Measurements from ENCODE around the gene GEMIN2.
"Not testable (repeated sequence)": the region's sequence is repeated elsewhere in the genome, so short reads cannot be mapped to it uniquely, and the experiment has no call there.

Gene GEMIN2, protein sequence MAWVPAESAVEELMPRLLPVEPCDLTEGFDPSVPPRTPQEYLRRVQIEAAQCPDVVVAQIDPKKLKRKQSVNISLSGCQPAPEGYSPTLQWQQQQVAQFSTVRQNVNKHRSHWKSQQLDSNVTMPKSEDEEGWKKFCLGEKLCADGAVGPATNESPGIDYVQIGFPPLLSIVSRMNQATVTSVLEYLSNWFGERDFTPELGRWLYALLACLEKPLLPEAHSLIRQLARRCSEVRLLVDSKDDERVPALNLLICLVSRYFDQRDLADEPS

DNA sequence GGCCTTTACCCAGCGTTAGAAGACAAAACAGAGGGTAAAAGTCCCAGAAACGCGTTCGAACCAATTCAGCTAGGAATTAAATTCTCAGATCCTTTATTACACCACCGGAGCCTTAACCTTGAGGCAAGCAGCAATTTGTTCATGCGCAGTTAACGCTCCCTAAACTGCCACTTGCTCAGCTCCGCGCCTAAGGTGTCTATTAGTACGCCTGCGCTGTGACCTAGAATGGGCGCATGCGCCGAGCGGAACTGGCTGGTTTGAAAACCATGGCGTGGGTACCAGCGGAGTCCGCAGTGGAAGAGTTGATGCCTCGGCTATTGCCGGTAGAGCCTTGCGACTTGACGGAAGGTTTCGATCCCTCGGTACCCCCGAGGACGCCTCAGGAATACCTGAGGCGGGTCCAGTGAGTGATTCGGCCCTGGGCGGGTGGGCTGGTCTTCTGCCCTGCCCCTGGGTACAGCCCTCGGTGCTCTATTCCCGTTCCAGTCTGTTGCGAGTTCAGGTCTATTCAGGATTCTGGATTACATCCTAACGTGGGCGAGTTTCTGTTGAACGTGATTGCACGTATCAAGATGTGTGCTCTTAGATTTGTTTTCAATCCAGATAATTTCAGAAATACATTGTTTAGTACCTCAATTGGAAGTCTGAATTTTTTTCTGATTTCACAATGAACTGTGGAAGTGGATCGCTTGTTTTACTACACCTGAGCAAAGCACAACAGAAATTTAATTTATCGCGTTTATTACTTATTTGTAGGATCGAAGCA, at the start of gene GEMIN2:
TSS of gene GEMIN2 (plus strand) at position 251 of the 766 bp plus-strand sequence. CDS start at position 267, 16 bp downstream.
- peak; percentile 73 to 88 (median 85) for DNase-seq (ENCODE audit: low read depth in 2 of 3, low spot score in 2 of 3)

DNA sequence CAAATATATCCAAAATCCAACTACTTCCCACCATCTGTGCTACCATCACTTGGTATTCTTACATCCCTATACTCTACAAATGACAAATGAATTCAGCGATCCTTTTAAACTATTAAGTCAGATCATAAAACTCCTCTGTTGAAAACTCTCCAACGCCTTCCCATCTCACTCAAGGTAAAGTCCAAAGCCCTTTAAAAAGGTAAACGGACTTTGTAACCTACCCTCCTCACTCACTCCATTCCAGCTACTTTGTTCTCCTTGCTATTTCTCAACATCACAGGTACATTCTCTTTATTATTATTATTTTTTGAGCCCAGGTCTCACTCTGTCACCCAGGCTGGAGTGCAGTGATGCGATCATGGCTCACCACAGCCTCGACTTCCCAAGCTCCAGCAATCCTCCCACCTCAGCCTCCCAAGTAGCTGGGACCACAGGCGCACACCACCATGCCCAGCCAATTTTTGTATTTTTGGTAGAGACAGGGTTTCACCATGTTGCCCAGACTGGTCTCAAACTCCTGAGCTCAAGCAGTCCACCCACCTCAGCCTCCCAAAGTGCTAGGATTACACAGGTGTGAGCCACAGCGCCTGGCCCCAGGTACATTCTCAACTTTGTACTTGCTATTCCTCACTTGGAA, 44.8 kb upstream of the GEMIN2 start:
- not testable (repeated sequence) for DNase-seq (ENCODE audit: low read depth in 2 of 3, low spot score in 2 of 3)

GRCh38 chr14:39069923-39070322, 44.2 kb upstream of the GEMIN2 start:
- no peak for DNase-seq (ENCODE audit: low read depth in 2 of 3, low spot score in 2 of 3)

GRCh38 chr14:39071096-39071495, 43.0 kb upstream of the GEMIN2 start:
- no peak for DNase-seq (ENCODE audit: low read depth in 2 of 3, low spot score in 2 of 3)

GRCh38 chr14:39080886-39081285, 33.2 kb upstream of the GEMIN2 start:
- no peak for DNase-seq (ENCODE audit: low read depth in 2 of 3, low spot score in 2 of 3)

- DNase-seq (ENCODE audit: low read depth in 2 of 3, low spot score in 2 of 3) = no peak
These were observed 31.0 kb upstream of the GEMIN2 start for GRCh38 chr14:39083127-39083526.

GRCh38 chr14:39085933-39086332, 28.2 kb upstream of the GEMIN2 start:
- DNase-seq (ENCODE audit: low read depth in 2 of 3, low spot score in 2 of 3) = no peak

- no peak for DNase-seq (ENCODE audit: low read depth in 2 of 3, low spot score in 2 of 3)
These were observed 26.6 kb upstream of the GEMIN2 start for GRCh38 chr14:39087493-39087892.

GRCh38 chr14:39090548-39091111, 23.5 kb upstream of the GEMIN2 start:
- no peak for DNase-seq (ENCODE audit: low read depth in 2 of 3, low spot score in 2 of 3)

- no peak for DNase-seq (ENCODE audit: low read depth in 2 of 3, low spot score in 2 of 3)
These were observed 22.4 kb upstream of the GEMIN2 start for GRCh38 chr14:39091716-39092115.

DNA sequence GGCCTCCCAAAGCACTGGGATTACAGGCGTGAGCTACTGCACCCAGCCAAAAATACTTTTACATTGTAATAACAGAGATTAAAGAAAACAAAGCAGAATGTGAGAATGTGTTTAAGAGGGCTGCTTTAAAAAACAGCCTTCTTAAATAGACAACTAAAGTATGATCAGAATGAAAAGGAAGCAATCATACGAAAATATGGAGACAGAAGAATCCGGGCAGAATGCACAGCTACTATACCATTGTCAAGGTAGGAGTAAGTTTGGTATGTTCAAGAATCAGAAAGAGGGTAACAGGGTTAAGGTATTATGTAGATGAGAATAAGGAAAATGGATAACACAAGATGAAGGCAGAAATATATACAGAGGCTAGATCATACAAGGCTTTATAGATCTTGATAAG, 19.6 kb upstream of the GEMIN2 start:
- DNase-seq (ENCODE audit: low read depth in 2 of 3, low spot score in 2 of 3) = no peak

- DNase-seq (ENCODE audit: low read depth in 2 of 3, low spot score in 2 of 3) = no peak
These were observed 17.0 kb upstream of the GEMIN2 start for GRCh38 chr14:39097159-39097558.

GRCh38 chr14:39099215-39099614, 14.9 kb upstream of the GEMIN2 start:
- not testable (repeated sequence) for DNase-seq (ENCODE audit: low read depth in 2 of 3, low spot score in 2 of 3)

DNA sequence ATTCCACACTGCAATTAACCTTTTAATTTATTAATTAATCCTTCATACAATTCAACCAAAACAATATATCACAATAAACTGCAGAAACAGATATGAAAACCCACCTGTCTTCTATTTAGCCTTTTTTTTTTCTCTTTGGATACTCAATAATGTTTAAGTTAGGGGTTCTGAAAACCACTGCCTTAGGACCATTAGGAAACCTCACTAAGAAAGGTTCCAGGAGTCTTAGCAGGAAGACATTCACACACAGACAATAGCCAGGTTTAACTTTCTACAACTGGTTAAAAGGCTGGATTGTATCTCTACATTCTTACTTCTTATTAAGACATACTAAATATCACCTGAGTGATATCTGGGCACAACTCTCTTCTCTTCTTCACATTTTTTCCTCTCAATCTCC, 14.4 kb upstream of the GEMIN2 start:
- DNase-seq (ENCODE audit: low read depth in 2 of 3, low spot score in 2 of 3) = no peak

DNA sequence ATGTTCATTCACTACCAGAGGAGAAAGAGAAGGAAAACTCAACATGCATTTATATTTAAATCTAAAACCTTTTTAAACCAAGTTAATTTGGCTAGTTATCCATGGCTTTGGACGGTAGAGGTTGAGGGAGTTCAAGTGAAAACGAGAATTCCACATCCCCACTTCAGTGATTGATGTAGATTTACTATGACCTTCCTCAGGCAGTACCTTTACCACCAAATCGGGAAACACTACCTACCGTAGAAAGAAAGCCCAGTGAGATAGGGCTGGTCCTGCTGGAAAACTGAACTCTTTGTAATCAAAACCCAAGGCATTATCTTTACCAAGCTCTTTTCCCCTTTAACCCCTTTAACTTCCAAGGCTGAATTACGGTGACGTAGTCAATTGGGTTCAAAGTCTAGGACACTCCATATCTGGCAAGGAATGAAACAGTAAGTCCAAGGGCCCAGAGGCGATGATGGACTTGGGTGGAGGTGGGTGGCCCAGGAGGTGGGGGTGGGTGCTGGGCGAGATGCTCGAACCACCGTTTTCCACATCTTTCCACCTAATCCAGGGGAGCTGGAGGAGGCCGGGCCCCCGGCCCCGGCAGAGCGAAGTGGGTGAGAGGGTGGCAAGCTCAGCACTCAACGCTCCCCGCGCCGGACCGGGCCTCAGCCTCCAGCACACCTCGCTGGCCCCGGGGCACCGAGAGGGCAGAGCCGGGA, 11.7 kb upstream of the GEMIN2 start:
- DNase-seq (ENCODE audit: low read depth in 2 of 3, low spot score in 2 of 3) = no peak

DNA sequence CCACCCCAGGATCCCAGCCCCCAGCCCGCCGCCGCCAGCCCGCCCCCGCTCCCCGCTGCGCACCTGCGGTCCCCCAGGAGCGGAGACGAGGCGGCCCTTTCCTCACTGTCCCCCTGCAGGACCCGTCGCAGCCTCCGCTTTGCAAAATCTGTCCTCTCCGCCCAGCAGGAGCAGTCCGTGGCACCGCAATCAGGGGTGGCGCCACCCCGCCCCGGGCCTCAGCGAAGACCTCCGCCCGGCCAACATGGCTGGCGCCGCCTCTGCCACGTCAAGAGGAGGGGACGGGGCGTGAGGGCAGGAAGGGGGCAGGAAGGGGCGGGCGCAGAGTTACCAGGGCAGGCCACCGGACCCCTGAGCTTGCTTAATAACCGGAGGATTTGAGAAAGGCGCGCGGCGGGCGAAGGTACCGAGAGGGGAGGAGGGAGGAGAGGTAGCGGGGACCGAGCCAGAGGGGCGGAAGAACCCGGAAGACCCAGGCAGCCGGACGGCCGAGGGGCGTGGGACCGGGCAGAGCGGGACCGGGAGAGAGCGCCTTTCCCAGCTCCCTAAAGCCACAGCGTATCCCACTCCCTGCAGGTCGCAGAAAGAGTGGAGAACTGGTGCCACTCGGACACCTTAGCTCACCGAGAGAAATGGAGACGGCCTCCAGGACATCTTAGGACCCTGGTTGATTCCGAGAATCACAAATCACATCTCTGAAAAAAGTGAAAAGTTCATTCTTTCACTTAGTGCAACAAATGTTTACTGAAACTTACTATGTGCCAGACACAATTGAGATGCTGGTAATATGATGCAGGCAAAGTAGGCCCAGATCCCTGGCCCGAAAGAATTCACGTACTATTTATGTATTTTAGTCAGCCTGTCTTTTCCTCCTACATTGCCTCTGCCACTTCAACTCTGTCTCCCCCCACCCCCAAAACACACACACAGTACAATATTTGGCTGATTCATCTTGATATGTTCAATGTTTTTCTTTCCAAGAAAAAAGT, 10.9 kb upstream of the GEMIN2 start, which contains the start of gene SEC23A:
TSS of gene SEC23A (minus strand) at position 267 of the 989 bp plus-strand sequence. CDS start 7,117 bp downstream, outside the sequence.
- peak; percentile 52 to 70 (median 69) for DNase-seq (ENCODE audit: low read depth in 2 of 3, low spot score in 2 of 3)

DNA sequence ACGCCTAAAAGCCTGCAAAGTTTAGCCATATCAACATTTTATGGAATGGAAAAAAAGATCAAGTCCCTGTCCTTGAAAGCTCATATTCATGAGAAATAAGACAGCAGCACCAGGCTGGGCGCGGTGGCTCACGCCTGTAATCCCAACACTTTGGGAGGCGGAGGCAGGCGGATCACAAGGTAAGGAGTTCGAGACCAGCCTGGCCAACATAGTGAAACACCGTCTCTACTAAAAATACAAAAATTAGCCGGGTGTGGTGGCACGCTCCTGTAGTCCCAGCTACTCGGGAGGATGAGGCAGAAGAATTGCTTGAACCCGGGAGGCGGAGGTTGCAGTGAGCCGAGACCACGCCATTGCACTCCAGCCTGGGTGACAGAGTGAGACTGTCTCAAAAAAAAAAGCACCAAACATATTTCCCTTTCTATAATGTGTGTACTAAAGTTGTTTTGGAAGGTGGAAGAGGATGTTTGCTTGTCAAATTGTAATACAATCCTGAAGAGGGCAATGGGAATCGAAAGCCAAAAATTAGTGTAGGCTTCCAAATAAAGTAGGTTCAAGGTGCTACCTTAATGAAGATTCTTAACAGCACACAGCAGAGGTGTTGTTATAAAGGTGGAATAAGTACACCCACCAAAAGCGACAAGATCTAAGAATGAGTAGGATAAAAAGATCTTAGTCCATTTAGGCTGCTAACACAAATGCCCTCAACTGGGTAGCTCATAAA, 9.9 kb upstream of the GEMIN2 start:
- DNase-seq (ENCODE audit: low read depth in 2 of 3, low spot score in 2 of 3) = not testable (repeated sequence)

GRCh38 chr14:39107591-39107996, 6.5 kb upstream of the GEMIN2 start:
- DNase-seq (ENCODE audit: low read depth in 2 of 3, low spot score in 2 of 3) = no peak

DNA sequence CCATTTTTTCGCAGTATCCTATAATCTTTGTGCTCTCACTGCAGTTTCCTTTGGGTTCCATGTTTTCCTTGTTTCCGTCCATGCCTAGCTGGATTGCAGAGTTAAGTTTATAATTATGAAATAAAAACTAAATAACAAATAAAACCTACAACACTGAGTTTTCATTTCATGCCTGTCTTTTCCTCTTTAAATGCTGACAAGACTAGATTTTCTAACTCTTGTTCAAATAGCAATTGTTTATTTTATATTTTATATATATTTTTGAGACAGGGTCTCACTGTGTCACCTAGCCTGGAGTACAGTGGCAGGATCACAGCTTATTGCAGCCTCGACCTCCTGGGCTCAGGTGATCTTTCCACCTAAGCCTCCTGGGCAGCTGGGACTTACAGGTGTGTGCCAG, 5.3 kb upstream of the GEMIN2 start:
- no peak for DNase-seq (ENCODE audit: low read depth in 2 of 3, low spot score in 2 of 3)
